ENCODE results near the gene HAAO. TPM values are rescaled to one million over a fixed set of nuclear protein-coding genes. Genes with fewer than 3 reads are reported as not detected.

HAAO gene
- 100 to 1,000 TPM in 3 of 6 experiments, 10 to 100 TPM in 3; 60.7 to 187 (median 114) TPM for total RNA-seq
- long read RNA-seq, transcript HAAO-201 (10 exons, 1,265 nt) = major isoform, 39 of 61 reads
- long read RNA-seq, partial matches to known transcripts = 3 of 61 reads
- long read RNA-seq, other reads (novel, unspliced or antisense) = 14 of 61 reads

- WGBS (ENCODE audit: insufficient coverage, low coverage, low lambda C conversion rate, missing lambda C conversion rate) = 0% methylated on average over 5 of the region's 75 CpGs
- Histone ChIP-seq H3K9me3 (no peaks in the 10 kb centered on the region), H3K27me3 (no peaks in the 10 kb centered on the region), H3K4me3 (peak within 1 kb of the TSS; percentile 69 to 83 (median 77)), H3K27ac (peak within 1 kb of the TSS; percentile 97 to 98 (median 97)), H3K36me3 (no peaks in the 10 kb centered on the region), H3K4me1 (peaks cover 0 to 46% (median 14%) of the 10 kb centered on the region in 4 donors)
- TF ChIP-seq CTCF (IDR thresholded peaks at IDR 0.05) (peak in 2 of 4 donors; percentile 3 to 13), POLR2A (IDR thresholded peaks at IDR 0.05) (peak; percentile 93)
- intact Hi-C loops (cut with DNase I) = no loop called here
- DNase-seq (peak in 2 of 3 donors; percentile 93 to 95), ATAC-seq (peak; percentile 51 to 70 (median 58))
These were observed at the start of gene HAAO for GRCh38 chr2:42792583-42793333. TSS of gene HAAO (minus strand) at chr2:42792583. CDS start at chr2:42792536, 47 bp downstream.

GRCh38 chr2:42841344-42841743 is 49.0 kb upstream of the HAAO start:
- Histone ChIP-seq H3K27me3 (no peaks in the 10 kb centered on the region), H3K4me3 (no peak overlapping the region), H3K9me3 (no peaks in the 10 kb centered on the region), H3K36me3 (no peaks in the 10 kb centered on the region), H3K4me1 (no peaks in the 10 kb centered on the region), H3K27ac (no peak overlapping the region)
- DNase-seq (peak in 1 of 3 donors; percentile 30), ATAC-seq (no peak)
- 74% methylated on average over 4 of the region's 5 CpGs for WGBS (ENCODE audit: insufficient coverage, low coverage, low lambda C conversion rate, missing lambda C conversion rate)
- intact Hi-C loops (cut with DNase I) = no loop called here
- TF ChIP-seq CTCF (IDR thresholded peaks at IDR 0.05) (no peak), POLR2A (IDR thresholded peaks at IDR 0.05) (no peak)

GRCh38 chr2:42840760-42841159 is 48.4 kb upstream of the HAAO start:
- Histone ChIP-seq H3K27ac (no peak overlapping the region), H3K9me3 (no peaks in the 10 kb centered on the region), H3K27me3 (no peaks in the 10 kb centered on the region), H3K4me1 (no peaks in the 10 kb centered on the region), H3K36me3 (no peaks in the 10 kb centered on the region), H3K4me3 (no peak overlapping the region)
- DNase-seq (peak in 1 of 3 donors; percentile 26), ATAC-seq (no peak)
- intact Hi-C loops (cut with DNase I) = no loop called here
- 79% methylated on average over 3 of the region's 6 CpGs for WGBS (ENCODE audit: insufficient coverage, low coverage, low lambda C conversion rate, missing lambda C conversion rate)
- TF ChIP-seq POLR2A (IDR thresholded peaks at IDR 0.05) (no peak), CTCF (IDR thresholded peaks at IDR 0.05) (no peak)

GRCh38 chr2:42839809-42840501 is 47.6 kb upstream of the HAAO start:
- H3K36me3 ChIP-seq = no peaks in the 10 kb centered on the region
- intact Hi-C loops (cut with DNase I) = loop anchor here in 1 of 2 donors (10.0 kb wide), 1 partner anchor 395 kb away; no protein-coding TSS in a partner anchor
- H3K9me3 ChIP-seq = no peaks in the 10 kb centered on the region
- H3K27ac ChIP-seq = no peak overlapping the region
- no peak overlapping the region for H3K4me3 ChIP-seq
- ATAC-seq = peak in 1 of 4 donors; percentile 16
- 64% methylated on average over 4 of the region's 4 CpGs for WGBS (ENCODE audit: insufficient coverage, low coverage, low lambda C conversion rate, missing lambda C conversion rate)
- H3K27me3 ChIP-seq = no peaks in the 10 kb centered on the region
- H3K4me1 ChIP-seq = no peaks in the 10 kb centered on the region
- TF ChIP-seq POLR2A (IDR thresholded peaks at IDR 0.05) (no peak), CTCF (IDR thresholded peaks at IDR 0.05) (no peak)
- DNase-seq = peak in 1 of 3 donors; percentile 5

All from right lobe of liver (tissue), 6 donors.